ENCODE measurements around the gene PCDH9. TPM values are rescaled to one million over a fixed set of nuclear protein-coding genes. Genes with fewer than 3 reads are reported as not detected.
"Not testable (repeated sequence)": the region's sequence is repeated elsewhere in the genome, so short reads cannot be mapped to it uniquely, and the experiment has no call there.

Gene PCDH9
- total RNA-seq, 3 donors from 2014 or later, result 0.13 to 0.38 (median 0.13) TPM

DNA sequence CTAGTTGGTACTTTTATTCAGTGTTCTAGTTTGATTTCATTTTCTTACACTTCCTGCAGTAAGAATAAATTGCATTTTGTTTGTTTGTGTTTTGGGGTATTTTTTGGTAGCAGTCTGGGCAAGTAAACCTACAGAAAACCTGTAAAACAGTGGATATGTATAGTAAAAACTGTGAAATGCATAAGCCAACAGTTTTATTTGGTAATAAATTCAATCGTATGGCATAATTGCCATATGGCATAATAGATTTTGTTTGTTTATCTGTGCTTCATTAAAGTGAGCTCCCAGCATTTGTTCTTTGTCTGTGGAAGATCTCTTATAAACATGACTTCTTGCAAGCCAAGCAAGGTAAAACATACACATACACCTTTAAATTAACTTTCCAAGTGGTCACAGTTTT, 111.9 kb downstream of the PCDH9 start:
- ATAC-seq (no peak), DNase-seq (no peak)
- Mint-ChIP-seq H3K9me3 (peaks cover 3% of the 10 kb centered on the region), H3K4me3 (no peak overlapping the region), H3K27me3 (ENCODE audit: low read depth) (no peaks in the 10 kb centered on the region), H3K4me1 (ENCODE audit: low read depth) (no peaks in the 10 kb centered on the region), H3K36me3 (ENCODE audit: insufficient read depth) (no peaks in the 10 kb centered on the region)

DNA sequence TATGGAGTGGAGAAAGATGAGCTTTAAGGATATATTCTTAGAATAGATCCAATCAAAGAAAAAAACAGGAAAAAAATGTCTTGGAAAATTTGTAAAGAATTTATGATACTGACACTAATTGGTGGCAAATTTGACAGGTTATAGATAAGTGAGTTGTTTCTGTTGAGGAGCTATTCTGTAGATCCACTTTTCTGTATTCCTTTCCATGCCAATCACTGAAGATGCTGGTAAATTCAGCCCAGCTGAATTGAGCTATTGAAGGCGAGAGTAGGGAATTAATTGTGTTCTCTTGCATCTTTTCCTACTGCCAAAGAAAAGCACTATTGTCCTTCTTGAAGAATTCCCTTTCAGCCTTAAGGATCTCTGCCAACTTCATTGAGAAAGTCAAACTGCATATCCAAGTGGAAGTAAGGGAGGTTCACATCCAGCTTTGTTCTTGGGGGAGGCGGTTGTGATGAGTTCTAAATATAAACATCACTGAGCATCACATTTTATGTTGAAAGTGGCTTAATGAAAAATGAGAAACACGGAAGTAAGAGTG, 113.1 kb downstream of the PCDH9 start:
- Mint-ChIP-seq H3K27me3 (ENCODE audit: low read depth) (no peaks in the 10 kb centered on the region), H3K9me3 (peaks cover 3% of the 10 kb centered on the region), H3K36me3 (ENCODE audit: insufficient read depth) (no peaks in the 10 kb centered on the region), H3K4me3 (no peak overlapping the region), H3K4me1 (ENCODE audit: low read depth) (no peaks in the 10 kb centered on the region)
- ATAC-seq, result no peak
- DNase-seq, result no peak

DNA sequence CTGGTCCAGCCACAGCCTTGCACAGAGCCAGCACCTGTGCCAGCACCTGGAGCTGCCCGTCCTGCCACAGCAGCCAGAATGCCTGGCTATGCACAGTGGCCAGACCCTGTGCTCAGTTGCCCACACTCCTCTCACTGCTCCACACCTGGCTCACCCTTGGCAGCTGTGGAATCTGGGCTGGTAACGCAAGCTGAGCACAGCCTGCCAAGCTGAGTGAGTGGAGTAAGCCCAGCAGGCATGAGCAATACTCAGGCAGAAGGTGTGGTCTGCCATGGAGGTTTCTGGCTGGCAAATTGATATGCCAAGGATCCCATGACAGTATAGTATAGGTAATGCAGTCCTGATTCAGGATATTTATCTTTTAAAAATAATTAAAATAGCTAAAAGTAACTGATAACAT, 122.2 kb downstream of the PCDH9 start:
- Mint-ChIP-seq H3K9me3 (no peaks in the 10 kb centered on the region), H3K4me3 (no peak overlapping the region), H3K27me3 (ENCODE audit: low read depth) (no peaks in the 10 kb centered on the region), H3K4me1 (ENCODE audit: low read depth) (no peaks in the 10 kb centered on the region), H3K36me3 (ENCODE audit: insufficient read depth) (no peaks in the 10 kb centered on the region)
- DNase-seq (no peak), ATAC-seq (no peak)

DNA sequence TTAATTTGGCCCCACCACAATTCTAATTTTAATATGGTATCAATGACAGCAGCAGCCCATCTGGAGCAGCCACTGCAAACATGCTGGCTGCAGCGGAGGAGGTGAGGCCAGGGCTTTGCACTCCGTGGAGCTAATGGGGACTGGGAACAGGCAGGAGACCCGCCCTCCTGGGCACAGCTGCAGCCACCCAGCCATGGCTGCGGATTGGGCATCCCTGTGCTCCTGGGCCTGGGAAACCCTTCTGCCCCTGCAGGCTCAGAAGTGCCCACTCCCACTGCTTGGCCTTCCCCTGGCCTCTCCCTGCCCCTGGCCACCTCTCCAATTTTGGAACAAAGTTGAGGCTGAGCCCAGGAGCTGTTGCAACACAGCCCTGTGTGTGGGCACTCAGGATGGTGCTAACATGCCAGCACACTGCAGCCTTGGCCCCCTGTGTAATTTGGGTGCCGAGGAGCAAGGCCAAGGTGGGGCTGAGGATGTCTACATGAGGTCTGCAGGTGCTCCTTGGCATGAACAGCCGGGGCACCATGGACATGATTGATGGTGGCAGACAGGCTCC, 123.6 kb downstream of the PCDH9 start:
- no peaks in the 10 kb centered on the region for H3K27me3 Mint-ChIP-seq (ENCODE audit: low read depth)
- H3K9me3 Mint-ChIP-seq, result no peaks in the 10 kb centered on the region
- no peaks in the 10 kb centered on the region for H3K36me3 Mint-ChIP-seq (ENCODE audit: insufficient read depth)
- ATAC-seq, result no peak
- H3K4me3 Mint-ChIP-seq, result no peak overlapping the region
- no peak for DNase-seq
- no peaks in the 10 kb centered on the region for H3K4me1 Mint-ChIP-seq (ENCODE audit: low read depth)

DNA sequence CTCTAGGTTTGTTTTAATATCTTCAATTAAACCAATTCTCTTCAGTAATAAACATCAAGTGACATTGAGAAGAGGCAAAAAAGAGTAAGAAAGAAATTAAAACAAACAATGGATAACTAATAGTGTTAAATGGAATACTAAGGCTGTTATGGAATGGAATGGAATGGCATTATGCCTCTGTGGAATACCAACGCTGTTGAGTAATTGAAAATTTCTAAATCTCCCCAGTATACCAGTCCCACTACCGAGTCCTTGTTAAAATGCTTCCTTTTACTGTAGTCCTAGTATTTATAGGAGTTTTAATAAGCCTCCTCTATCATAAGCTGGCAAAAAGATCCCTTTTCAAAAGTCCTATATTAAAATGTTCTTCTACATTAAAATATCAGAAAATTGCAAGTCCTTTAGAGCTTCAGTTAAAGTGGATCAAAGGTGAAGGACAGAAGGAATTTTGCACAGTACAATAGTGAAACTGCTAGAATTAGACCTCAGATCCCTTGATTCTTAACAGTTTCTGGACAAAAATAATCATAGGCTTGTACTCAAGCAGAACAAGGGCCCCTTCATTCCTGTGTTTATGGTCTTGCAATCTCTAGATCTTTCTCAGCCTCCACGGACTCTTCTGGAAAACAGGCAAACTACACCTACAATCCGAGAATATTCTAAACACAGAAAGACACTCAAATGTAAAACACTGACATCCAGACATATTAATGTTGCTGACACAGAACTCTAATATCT, 128.2 kb downstream of the PCDH9 start:
- Mint-ChIP-seq H3K4me3 (no peak overlapping the region), H3K27me3 (ENCODE audit: low read depth) (no peaks in the 10 kb centered on the region), H3K9me3 (no peaks in the 10 kb centered on the region), H3K36me3 (ENCODE audit: insufficient read depth) (no peaks in the 10 kb centered on the region), H3K4me1 (ENCODE audit: low read depth) (no peaks in the 10 kb centered on the region)
- ATAC-seq (no peak), DNase-seq (no peak)

DNA sequence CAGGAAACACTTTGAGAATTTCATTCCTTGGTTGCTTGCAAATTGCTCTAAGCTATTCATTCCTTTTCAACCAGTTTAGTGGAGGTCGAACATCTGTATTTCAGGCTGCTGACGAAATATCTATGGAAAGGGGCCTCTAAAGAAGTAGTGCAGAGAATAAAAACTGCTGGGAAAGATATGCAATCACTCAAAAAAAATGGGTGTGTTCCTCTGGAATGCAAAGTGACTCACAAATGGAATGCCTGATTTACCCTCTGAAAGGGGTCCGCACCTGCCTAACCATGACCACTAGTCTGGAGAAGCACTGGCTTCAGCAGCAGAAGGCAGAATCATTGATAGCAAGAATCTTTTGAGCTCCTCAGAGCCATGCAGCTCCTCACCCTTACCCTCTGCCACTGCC, 129.4 kb downstream of the PCDH9 start:
- H3K4me1 Mint-ChIP-seq (ENCODE audit: low read depth), result no peaks in the 10 kb centered on the region
- no peak overlapping the region for H3K4me3 Mint-ChIP-seq
- no peaks in the 10 kb centered on the region for H3K27me3 Mint-ChIP-seq (ENCODE audit: low read depth)
- ATAC-seq (no peak), DNase-seq (no peak)
- no peaks in the 10 kb centered on the region for H3K9me3 Mint-ChIP-seq
- no peaks in the 10 kb centered on the region for H3K36me3 Mint-ChIP-seq (ENCODE audit: insufficient read depth)

DNA sequence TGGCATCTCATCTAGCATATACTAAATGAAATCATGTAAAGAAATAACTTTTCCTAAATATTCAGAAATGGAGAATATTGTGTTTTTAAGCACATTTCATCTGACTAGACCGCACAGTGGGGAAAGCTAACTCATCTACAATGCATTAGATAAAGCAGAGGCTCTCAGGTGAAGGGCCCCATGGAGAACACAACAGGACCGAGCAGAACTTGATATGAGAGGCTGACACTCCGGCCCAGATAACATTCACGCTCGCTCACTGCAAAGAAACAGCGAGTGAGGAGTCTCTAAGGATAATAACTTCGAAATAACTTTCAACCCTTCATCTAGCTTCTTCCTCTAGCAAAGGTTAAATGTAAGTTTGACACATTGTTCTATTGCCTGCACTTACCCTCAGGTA, 130.6 kb downstream of the PCDH9 start:
- no peak overlapping the region for H3K4me3 Mint-ChIP-seq
- ATAC-seq (no peak), DNase-seq (no peak)
- H3K36me3 Mint-ChIP-seq (ENCODE audit: insufficient read depth), result no peaks in the 10 kb centered on the region
- no peaks in the 10 kb centered on the region for H3K4me1 Mint-ChIP-seq (ENCODE audit: low read depth)
- no peaks in the 10 kb centered on the region for H3K9me3 Mint-ChIP-seq
- H3K27me3 Mint-ChIP-seq (ENCODE audit: low read depth), result no peaks in the 10 kb centered on the region

DNA sequence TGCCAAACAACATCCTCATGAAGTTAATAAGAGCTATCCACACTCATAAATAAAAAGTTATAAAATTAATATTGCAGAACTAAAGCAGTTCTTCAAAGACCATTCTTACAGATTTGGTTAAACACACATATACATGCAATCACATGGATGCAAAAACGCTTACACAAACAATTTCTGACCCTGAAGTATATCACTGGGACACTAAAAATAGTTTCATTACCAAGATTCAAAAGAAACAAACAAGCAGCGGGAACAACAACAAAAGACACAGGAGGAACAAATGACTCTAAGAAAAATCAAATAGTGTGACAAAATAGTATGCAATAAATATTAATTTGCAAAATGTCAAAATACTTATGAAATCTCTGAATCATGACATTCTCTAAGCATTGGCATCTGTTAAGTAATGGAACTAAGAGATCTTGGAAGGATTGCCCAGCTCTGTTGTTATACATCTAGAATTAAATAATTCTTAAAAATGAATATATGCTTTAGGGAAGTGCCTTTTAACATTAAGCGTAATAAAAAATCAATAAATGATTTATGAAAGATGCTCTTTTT, 132.2 kb downstream of the PCDH9 start:
- no peaks in the 10 kb centered on the region for H3K9me3 Mint-ChIP-seq
- H3K36me3 Mint-ChIP-seq (ENCODE audit: insufficient read depth), result no peaks in the 10 kb centered on the region
- DNase-seq, result no peak
- no peak overlapping the region for H3K4me3 Mint-ChIP-seq
- no peak for ATAC-seq
- no peaks in the 10 kb centered on the region for H3K4me1 Mint-ChIP-seq (ENCODE audit: low read depth)
- H3K27me3 Mint-ChIP-seq (ENCODE audit: low read depth), result no peaks in the 10 kb centered on the region

DNA sequence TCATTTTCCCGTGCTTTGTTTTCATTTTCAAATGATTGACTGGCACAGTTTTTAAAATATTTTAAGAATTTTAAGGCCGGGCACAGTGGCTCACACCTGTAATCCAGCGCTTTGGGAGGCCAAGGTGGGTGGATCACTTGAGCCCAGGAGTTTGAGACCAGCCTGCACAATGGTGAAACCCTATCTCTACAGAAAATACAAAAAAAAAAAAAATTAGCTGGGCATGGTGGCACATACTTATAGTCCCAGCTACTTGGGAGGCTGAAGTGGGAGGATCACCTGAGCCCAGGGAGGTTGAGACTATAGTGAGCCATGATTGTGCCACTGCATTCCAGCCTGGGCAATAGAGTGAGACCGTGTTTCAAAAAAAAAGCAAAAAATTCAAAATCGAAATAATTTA, 133.2 kb downstream of the PCDH9 start:
- H3K36me3 Mint-ChIP-seq (ENCODE audit: insufficient read depth); ATAC-seq; H3K27me3 Mint-ChIP-seq (ENCODE audit: low read depth); H3K4me3 Mint-ChIP-seq; H3K4me1 Mint-ChIP-seq (ENCODE audit: low read depth); DNase-seq; H3K9me3 Mint-ChIP-seq: not testable (repeated sequence)

DNA sequence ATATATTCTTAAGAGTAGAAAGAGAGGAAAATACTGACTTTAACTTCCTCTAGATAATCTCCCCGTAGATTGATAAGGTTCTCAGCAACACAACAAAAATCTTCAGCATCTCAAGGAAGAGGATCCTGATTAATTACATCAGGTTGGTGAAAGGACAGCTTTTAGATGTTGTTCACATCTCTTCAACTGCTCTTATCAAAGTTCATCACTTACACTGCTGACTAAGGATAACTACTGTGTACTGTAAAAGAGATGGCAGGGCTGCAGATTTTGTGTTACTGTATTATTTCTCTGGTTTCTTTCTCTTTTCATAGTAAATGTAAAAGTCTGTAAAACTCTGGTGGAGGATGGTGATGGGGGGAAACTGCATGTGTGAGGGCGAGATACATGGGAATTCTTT, 133.7 kb downstream of the PCDH9 start:
- H3K4me3 Mint-ChIP-seq, result no peak overlapping the region
- DNase-seq, result no peak
- no peaks in the 10 kb centered on the region for H3K36me3 Mint-ChIP-seq (ENCODE audit: insufficient read depth)
- no peaks in the 10 kb centered on the region for H3K27me3 Mint-ChIP-seq (ENCODE audit: low read depth)
- ATAC-seq, result no peak
- no peaks in the 10 kb centered on the region for H3K9me3 Mint-ChIP-seq
- H3K4me1 Mint-ChIP-seq (ENCODE audit: low read depth), result no peaks in the 10 kb centered on the region

DNA sequence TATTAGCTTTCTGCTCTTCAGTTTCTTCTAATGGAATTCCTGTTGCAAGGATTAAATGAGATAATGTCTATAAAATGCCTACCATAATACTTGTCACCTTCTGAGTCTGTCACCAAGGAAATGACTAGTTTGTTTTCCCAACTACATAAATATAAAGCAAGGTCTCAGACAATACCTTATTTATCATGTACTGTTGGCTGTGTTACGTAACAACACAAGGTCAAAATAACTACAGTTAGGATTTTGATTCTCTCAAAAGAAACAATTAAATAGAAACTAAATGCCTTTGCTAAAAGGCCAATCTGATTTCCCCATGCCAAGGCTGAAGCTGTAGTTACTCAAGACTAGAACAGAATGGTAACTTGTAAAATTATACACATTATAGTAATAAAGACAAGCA, 134.5 kb downstream of the PCDH9 start:
- ATAC-seq, result no peak
- no peak overlapping the region for H3K4me3 Mint-ChIP-seq
- no peaks in the 10 kb centered on the region for H3K36me3 Mint-ChIP-seq (ENCODE audit: insufficient read depth)

DNA sequence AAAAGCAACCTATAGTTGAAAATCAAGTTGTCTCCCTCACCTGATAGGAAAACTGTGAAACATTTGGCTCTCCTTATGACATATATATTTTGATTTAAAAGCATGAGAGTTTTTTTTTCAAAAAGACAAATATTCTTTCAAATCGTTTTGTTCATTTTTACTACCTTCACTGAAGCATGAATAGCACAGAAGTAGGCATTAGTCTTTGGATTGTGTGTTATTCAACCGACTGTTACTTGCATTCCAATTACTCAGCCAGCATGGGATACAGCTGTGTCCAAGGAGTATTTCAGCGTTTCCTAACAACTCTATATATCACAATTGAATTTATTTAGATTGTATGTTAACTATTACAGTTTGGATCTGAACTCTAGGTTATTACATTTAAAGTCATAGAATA, 135.2 kb downstream of the PCDH9 start:
- ATAC-seq (no peak), DNase-seq (no peak)
- no peaks in the 10 kb centered on the region for H3K4me1 Mint-ChIP-seq (ENCODE audit: low read depth)
- no peak overlapping the region for H3K4me3 Mint-ChIP-seq
- no peaks in the 10 kb centered on the region for H3K9me3 Mint-ChIP-seq
- no peaks in the 10 kb centered on the region for H3K36me3 Mint-ChIP-seq (ENCODE audit: insufficient read depth)
- H3K27me3 Mint-ChIP-seq (ENCODE audit: low read depth), result no peaks in the 10 kb centered on the region

More for the DNA sequence above, 134.5 kb downstream of the PCDH9 start:
- no peaks in the 10 kb centered on the region for H3K27me3 Mint-ChIP-seq (ENCODE audit: low read depth)
- H3K4me1 Mint-ChIP-seq (ENCODE audit: low read depth), result no peaks in the 10 kb centered on the region
- DNase-seq, result no peak
- no peaks in the 10 kb centered on the region for H3K9me3 Mint-ChIP-seq

DNA sequence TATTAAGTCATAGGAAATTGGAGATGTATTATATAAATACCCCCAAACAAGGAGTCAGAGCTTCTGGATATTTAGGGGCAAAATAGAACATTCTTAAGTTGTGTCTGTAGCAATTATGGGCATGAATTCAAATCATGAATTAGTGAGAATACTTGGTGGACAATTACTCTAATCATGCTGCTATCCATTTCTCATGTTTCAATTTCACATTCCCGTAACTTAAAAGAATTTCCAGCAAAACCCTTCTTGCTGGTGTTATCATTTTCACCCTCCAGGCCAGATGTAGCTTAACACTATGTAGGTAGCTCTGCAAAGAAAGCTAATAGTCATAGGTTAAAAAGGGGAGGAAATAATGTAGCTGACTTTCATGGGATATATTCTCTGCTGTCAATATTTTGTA, 136.1 kb downstream of the PCDH9 start:
- H3K4me1 Mint-ChIP-seq (ENCODE audit: low read depth), result no peaks in the 10 kb centered on the region
- ATAC-seq (no peak), DNase-seq (no peak)
- no peaks in the 10 kb centered on the region for H3K36me3 Mint-ChIP-seq (ENCODE audit: insufficient read depth)
- no peaks in the 10 kb centered on the region for H3K9me3 Mint-ChIP-seq
- no peaks in the 10 kb centered on the region for H3K27me3 Mint-ChIP-seq (ENCODE audit: low read depth)
- H3K4me3 Mint-ChIP-seq, result no peak overlapping the region

DNA sequence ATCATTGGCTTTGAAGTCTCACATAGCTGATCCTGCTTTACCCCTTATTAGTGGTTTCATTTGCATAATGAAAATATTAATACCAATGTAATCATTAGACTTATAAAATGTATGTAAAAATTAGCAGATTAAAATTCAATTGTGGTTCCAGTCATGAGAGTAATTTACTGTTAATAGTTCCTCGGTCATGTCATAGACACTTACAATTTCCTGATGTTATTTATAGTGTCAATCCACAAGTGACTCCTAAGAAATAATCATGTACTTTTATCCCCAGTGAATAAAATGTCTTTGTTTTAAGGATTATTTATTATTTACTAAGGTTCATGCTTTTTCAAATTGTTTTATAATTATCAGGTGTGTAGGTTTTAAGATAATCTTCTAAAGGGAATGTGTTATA, 138.5 kb downstream of the PCDH9 start:
- Mint-ChIP-seq H3K9me3 (no peaks in the 10 kb centered on the region), H3K27me3 (ENCODE audit: low read depth) (no peaks in the 10 kb centered on the region), H3K36me3 (ENCODE audit: insufficient read depth) (no peaks in the 10 kb centered on the region), H3K4me1 (ENCODE audit: low read depth) (no peaks in the 10 kb centered on the region), H3K4me3 (no peak overlapping the region)
- no peak for ATAC-seq
- DNase-seq, result no peak

DNA sequence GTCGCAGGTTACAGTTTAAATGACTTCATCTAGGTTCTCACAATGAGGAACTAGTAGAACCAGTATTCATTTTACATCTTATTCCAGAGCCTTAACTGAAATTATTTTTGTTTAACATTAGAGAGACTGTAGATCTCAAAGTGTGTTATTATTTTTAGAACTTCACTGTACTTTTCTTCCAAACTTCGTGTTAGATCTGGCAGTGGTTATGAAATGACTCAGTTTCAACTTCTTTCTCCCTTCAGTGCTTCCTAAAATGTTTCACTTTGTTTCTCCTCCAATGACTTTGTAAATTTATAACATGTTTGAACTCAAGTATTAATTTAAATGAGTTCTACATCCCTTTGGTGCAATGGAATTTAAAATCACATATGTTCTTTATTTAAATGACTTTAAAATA, 139.3 kb downstream of the PCDH9 start:
- no peak overlapping the region for H3K4me3 Mint-ChIP-seq
- DNase-seq, result no peak
- no peaks in the 10 kb centered on the region for H3K36me3 Mint-ChIP-seq (ENCODE audit: insufficient read depth)
- no peaks in the 10 kb centered on the region for H3K27me3 Mint-ChIP-seq (ENCODE audit: low read depth)
- H3K9me3 Mint-ChIP-seq, result no peaks in the 10 kb centered on the region
- no peaks in the 10 kb centered on the region for H3K4me1 Mint-ChIP-seq (ENCODE audit: low read depth)
- ATAC-seq, result no peak
